Measurements from ENCODE around the gene SPTBN5. TPM values are rescaled to one million over a fixed set of nuclear protein-coding genes. Genes with fewer than 3 reads are reported as not detected.

SPTBN5 gene
- total RNA-seq, 1 experiment from 2014 or later = 2.1 TPM

- DNase-seq (ENCODE audit: low read depth, low spot score) (no peak), ATAC-seq (peak; percentile 32; the same call in 1 of the 2 replicates)
- Histone ChIP-seq H3K36me3 (ENCODE audit: control insufficient read depth, insufficient read depth, low read length) (peaks cover 7% of the 10 kb centered on the region; the same call in 1 of the 2 replicates), H3K4me3 (ENCODE audit: low read depth in 2 of 2, low read length in 2 of 2) (no peak overlapping the region), H3K9me3 (ENCODE audit: control insufficient read depth, insufficient read depth, low read depth, low read length) (no peaks in the 10 kb centered on the region), H3K27me3 (ENCODE audit: control insufficient read depth, insufficient read depth, low read length) (no peaks in the 10 kb centered on the region), H3K27ac (ENCODE audit: low read length) (no peak overlapping the region; the same call in 1 of the 2 replicates), H3K4me1 (ENCODE audit: control insufficient read depth, insufficient read depth, low read length) (0 out of 2 replicates have a peak, but pooled peaks cover 2% of the 10 kb centered on the region)
- CTCF ChIA-PET = interaction anchor here (0.6 to 1.5 kb wide), 9 partner anchors 12 to 977 kb away, joined by 3 to 6 read pairs (median 4); partner anchors contain the start of gene MAPKBP1
- in situ Hi-C loops (cut with HindIII; ENCODE audit: low pct_unique_long_range_greater_than_20kb, low sequenced_read_pairs) (no loop called here), intact Hi-C loops (cut with micrococcal nuclease; ENCODE audit: unreplicated experiment) (no loop called here)
- TF ChIP-seq POLR2AphosphoS5 (IDR thresholded peaks at IDR 0.05; ENCODE audit: low read depth, low read length) = no peak
- no TSS peak for BruUV-seq (replicated peaks)
- POLR2A ChIA-PET = no interaction called here
Measured at GRCh38 chr15:41905036-41905793, 11.4 kb upstream of the SPTBN5 start.

DNA sequence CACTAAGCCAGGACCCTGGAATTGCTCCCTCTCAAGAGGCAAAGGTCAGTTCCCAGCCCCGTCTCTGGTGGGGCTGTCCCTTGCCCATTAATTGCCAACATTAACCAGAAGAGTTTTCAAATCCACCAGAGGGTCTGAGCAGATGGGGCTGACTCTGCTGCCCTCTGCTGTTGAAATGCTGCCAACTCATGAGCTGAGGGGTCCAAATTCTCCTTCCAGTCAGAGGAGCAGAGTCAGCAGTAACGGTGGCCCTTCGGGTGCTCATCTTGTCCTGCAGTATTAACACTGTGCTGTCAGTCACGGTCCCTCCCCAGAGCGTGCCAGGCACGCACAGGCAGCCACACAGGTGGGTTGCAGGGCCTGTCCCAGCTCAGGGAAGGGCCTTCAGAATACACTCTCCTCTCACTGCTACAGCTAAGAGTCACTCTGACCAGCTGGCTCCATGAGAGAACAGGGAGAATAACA, 10.7 kb upstream of the SPTBN5 start:
- no peaks in the 10 kb centered on the region for H3K9me3 ChIP-seq (ENCODE audit: control insufficient read depth, insufficient read depth, low read depth, low read length)
- 0 out of 2 replicates have a peak, but pooled peaks cover 2% of the 10 kb centered on the region for H3K4me1 ChIP-seq (ENCODE audit: control insufficient read depth, insufficient read depth, low read length)
- ChIA-PET POLR2A (no interaction called here), CTCF (interaction anchor here (0.6 to 1.5 kb wide), 8 partner anchors 11 to 977 kb away, joined by 3 to 5 read pairs (median 4); partner anchors contain the start of gene MAPKBP1)
- H3K36me3 ChIP-seq (ENCODE audit: control insufficient read depth, insufficient read depth, low read length) = peaks cover 7% of the 10 kb centered on the region; the same call in 1 of the 2 replicates
- in situ Hi-C loops (cut with HindIII; ENCODE audit: low pct_unique_long_range_greater_than_20kb, low sequenced_read_pairs) = no loop called here
- no TSS peak for BruUV-seq (replicated peaks)
- no peak for TF ChIP-seq POLR2AphosphoS5 (IDR thresholded peaks at IDR 0.05; ENCODE audit: low read depth, low read length)
- TF ChIP-seq TCF7L2 (IDR thresholded peaks at IDR 0.05; ENCODE audit: low read depth, low read length) = no peak
- TF ChIP-seq, protein P1, sequence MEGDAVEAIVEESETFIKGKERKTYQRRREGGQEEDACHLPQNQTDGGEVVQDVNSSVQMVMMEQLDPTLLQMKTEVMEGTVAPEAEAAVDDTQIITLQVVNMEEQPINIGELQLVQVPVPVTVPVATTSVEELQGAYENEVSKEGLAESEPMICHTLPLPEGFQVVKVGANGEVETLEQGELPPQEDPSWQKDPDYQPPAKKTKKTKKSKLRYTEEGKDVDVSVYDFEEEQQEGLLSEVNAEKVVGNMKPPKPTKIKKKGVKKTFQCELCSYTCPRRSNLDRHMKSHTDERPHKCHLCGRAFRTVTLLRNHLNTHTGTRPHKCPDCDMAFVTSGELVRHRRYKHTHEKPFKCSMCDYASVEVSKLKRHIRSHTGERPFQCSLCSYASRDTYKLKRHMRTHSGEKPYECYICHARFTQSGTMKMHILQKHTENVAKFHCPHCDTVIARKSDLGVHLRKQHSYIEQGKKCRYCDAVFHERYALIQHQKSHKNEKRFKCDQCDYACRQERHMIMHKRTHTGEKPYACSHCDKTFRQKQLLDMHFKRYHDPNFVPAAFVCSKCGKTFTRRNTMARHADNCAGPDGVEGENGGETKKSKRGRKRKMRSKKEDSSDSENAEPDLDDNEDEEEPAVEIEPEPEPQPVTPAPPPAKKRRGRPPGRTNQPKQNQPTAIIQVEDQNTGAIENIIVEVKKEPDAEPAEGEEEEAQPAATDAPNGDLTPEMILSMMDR (IDR thresholded peaks at IDR 0.05) = peak; percentile 89
- intact Hi-C loops (cut with micrococcal nuclease; ENCODE audit: unreplicated experiment) = no loop called here
- DNase-seq (ENCODE audit: low read depth, low spot score) (peak; percentile 54), ATAC-seq (peak; percentile 90)
- H3K4me3 ChIP-seq (ENCODE audit: low read depth in 2 of 2, low read length in 2 of 2) = no peak overlapping the region
- no peaks in the 10 kb centered on the region for H3K27me3 ChIP-seq (ENCODE audit: control insufficient read depth, insufficient read depth, low read length)
- H3K27ac ChIP-seq (ENCODE audit: low read length) = peak overlapping the region; percentile 30; the same call in 1 of the 2 replicates

DNA sequence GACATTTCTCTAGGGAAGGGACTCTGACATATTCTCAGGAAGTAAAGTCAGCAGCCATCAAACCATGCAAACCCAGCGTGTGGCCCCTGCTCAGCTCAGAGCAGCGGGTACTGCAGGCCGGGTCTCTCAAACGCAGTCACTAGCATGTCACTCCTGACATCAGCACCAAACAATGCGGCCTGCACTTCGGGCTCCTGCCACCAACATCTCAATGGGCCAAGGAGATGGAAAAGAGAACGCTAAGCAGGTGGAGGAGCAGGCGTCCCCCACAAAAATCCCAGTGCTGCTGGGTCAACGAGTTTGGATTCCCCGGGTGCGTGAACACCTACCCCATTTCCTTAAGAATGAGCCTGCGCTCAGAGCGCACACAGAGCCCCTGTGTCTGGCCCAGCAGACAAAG, 9.9 kb upstream of the SPTBN5 start:
- ChIA-PET POLR2A (no interaction called here), CTCF (interaction anchor here (1.0 kb wide), 1 partner anchor 19 kb away, joined by 3 read pairs; no protein-coding TSS in a partner anchor)
- H3K36me3 ChIP-seq (ENCODE audit: control insufficient read depth, insufficient read depth, low read length) = peaks cover 7% of the 10 kb centered on the region; the same call in 1 of the 2 replicates
- TF ChIP-seq, protein P1 (IDR thresholded peaks at IDR 0.05) = no peak
- no peak for TF ChIP-seq SIN3A (IDR thresholded peaks at IDR 0.05; ENCODE audit: borderline replicate concordance, insufficient read depth, low read depth, low read length)
- no peak for TF ChIP-seq POLR2AphosphoS5 (IDR thresholded peaks at IDR 0.05; ENCODE audit: low read depth, low read length)
- TF ChIP-seq, protein P2, sequence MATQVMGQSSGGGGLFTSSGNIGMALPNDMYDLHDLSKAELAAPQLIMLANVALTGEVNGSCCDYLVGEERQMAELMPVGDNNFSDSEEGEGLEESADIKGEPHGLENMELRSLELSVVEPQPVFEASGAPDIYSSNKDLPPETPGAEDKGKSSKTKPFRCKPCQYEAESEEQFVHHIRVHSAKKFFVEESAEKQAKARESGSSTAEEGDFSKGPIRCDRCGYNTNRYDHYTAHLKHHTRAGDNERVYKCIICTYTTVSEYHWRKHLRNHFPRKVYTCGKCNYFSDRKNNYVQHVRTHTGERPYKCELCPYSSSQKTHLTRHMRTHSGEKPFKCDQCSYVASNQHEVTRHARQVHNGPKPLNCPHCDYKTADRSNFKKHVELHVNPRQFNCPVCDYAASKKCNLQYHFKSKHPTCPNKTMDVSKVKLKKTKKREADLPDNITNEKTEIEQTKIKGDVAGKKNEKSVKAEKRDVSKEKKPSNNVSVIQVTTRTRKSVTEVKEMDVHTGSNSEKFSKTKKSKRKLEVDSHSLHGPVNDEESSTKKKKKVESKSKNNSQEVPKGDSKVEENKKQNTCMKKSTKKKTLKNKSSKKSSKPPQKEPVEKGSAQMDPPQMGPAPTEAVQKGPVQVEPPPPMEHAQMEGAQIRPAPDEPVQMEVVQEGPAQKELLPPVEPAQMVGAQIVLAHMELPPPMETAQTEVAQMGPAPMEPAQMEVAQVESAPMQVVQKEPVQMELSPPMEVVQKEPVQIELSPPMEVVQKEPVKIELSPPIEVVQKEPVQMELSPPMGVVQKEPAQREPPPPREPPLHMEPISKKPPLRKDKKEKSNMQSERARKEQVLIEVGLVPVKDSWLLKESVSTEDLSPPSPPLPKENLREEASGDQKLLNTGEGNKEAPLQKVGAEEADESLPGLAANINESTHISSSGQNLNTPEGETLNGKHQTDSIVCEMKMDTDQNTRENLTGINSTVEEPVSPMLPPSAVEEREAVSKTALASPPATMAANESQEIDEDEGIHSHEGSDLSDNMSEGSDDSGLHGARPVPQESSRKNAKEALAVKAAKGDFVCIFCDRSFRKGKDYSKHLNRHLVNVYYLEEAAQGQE (IDR thresholded peaks at IDR 0.05; ENCODE audit: insufficient read depth in 1 of 2, low read depth in 2 of 2, low read length in 1 of 2) = no peak
- no peak for TF ChIP-seq TCF7L2 (IDR thresholded peaks at IDR 0.05; ENCODE audit: low read depth, low read length)
- no TSS peak for BruUV-seq (replicated peaks)
- H3K4me3 ChIP-seq (ENCODE audit: low read depth in 2 of 2, low read length in 2 of 2) = no peak overlapping the region
- in situ Hi-C loops (cut with HindIII; ENCODE audit: low pct_unique_long_range_greater_than_20kb, low sequenced_read_pairs) = no loop called here
- H3K27me3 ChIP-seq (ENCODE audit: control insufficient read depth, insufficient read depth, low read length) = no peaks in the 10 kb centered on the region
- DNase-seq (ENCODE audit: low read depth, low spot score) (no peak), ATAC-seq (no peak)
- no peak overlapping the region for H3K27ac ChIP-seq (ENCODE audit: low read length)
- intact Hi-C loops (cut with micrococcal nuclease; ENCODE audit: unreplicated experiment) = no loop called here
- 0 out of 2 replicates have a peak, but pooled peaks cover 2% of the 10 kb centered on the region for H3K4me1 ChIP-seq (ENCODE audit: control insufficient read depth, insufficient read depth, low read length)
- H3K9me3 ChIP-seq (ENCODE audit: control insufficient read depth, insufficient read depth, low read depth, low read length) = no peaks in the 10 kb centered on the region
